GM19372 (cell line): ENCODE results near the gene TCTN1.
"Not testable (repeated sequence)": the region's sequence is repeated elsewhere in the genome, so short reads cannot be mapped to it uniquely, and the experiment has no call there.

ENCODE experiments used
- ATAC-seq: cut with Tn5 transposase; IDR thresholded peaks from one replicate; pipeline ENCODE4 v1.9.1; 2021; ENCODE audit warnings: mild to moderate bottlenecking, low read depth, moderate library complexity; ENCODE audit not compliant: unreplicated experiment

TCTN1 gene

DNA sequence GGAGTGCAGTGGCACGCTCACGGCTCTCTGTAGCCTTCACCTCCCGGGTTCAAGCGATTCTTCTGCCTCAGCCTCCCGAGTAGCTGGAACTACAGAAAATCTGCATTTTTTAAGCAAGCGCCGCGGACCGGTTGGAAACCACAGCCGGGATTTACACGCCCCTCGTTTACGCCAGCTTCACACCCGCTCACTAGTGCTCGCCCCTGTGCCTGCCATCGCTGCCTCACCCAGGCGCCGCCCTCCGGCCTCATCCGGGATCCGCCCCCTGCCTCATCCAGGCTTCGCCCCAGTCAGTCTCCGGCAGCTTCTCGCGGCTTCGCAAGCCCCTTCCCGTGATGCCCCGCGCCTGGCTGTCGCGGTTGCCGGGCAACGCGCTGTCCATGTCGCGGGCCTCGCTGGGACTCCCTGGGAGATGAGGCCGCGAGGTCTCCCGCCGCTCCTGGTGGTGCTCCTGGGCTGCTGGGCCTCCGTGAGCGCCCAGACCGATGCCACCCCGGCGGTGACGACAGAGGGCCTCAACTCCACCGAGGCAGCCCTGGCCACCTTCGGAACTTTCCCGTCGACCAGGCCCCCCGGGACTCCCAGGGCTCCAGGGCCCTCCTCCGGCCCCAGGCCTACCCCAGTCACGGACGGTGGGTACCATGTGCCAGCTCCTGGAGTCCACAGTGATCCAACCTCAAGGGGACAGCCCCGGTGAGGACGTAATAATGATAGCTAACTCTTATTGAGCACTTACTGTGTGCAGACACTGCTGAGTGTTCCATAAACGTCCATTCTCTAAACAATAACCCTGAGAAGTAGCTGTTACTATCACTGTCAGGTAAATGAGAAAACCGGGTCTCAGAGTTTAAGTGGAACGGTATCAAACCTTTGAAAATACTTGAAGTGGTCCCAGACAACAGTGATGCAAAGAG, at the start of gene TCTN1:
TCTN1 (plus strand) TSS at position 359 of the 914 bp plus-strand sequence; CDS start at position 413, 54 bp downstream.
- ATAC-seq: peak; percentile 93

- no peak for ATAC-seq
Measured at GRCh38 chr12:110564471-110564991, 49.4 kb upstream of the TCTN1 start.

GRCh38 chr12:110565894-110566871, 47.7 kb upstream of the TCTN1 start:
- no peak for ATAC-seq

DNA sequence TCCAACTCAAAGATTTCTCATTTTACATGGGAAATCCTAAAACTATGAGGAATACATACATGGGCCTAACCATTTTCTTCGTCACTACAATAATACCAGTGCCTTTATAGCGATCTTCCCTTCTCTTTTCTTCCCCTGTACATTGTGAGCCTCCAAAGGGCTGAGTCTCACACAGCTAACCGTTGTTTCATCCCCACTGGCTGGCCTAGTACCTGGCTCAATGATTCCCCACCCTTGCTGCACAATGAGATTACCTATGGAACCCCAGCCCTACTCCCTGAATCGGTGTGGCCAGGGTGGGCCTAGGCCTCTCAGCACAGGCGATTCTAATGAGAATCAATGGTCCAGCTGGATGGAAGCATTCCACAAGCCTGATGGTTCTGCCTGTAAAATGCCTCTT, 46.9 kb upstream of the TCTN1 start:
- ATAC-seq: no peak

- no peak for ATAC-seq
Measured at GRCh38 chr12:110568752-110569151, 45.2 kb upstream of the TCTN1 start.

DNA sequence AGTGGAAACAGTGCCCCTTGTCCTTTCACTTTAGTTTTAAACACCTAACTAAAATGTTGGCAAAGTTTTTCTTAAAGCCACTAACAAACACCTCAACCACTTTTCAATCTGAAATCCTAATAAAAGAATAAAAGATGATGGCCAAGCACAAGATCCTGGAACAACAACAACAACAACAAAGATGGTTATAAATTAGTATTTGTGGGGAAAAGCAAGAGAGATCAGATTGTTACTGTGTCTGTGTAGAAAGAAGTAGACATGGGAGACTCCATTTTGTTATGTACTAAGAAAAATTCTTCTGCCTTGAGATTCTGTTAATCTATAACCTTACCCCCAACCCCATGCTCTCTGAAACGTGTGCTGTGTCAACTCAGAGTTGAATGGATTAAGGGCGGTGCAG, 44.1 kb upstream of the TCTN1 start:
- ATAC-seq: not testable (repeated sequence)

- not testable (repeated sequence) for ATAC-seq
Measured at GRCh38 chr12:110570798-110571197, 43.1 kb upstream of the TCTN1 start.

DNA sequence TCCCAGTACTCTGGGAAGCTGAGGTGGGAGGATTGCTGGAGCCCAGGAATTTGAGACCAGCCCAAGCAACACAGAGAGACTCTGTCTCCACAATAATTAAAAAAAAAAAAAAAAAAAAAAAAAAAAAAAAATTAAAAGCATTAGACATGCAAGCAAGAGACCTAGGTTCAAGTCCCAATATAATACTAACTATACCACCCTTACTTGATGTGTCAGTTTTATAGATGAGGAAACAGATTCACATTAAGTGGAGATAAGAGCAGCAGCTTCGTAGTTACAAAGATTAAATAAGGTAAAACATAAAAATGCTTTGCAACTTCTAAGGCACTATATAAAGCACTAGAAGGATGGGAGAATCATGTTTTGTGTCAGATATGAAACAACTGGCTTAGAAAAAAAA, 39.9 kb upstream of the TCTN1 start:
- no peak for ATAC-seq

GRCh38 chr12:110574717-110575230, 39.2 kb upstream of the TCTN1 start:
- not testable (repeated sequence) for ATAC-seq

DNA sequence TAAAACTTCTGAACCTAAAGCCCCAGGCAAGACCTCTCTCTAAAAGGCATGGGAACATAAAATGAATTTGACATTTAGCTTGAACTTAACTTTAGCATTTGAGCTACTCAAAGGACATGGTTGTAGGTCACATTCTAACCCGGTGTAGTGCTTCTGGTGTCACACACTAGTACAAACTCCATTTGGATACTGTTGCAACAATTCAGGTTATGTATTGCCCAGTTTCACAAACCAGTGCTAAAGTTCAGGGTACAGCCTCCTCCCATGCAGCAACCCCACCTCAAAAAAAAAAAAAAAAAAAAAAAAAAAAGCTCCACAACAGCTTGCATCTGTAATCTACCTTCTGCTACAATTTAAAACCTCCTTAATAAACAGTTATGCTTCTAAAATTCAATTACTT, 38.6 kb upstream of the TCTN1 start:
- ATAC-seq: no peak

DNA sequence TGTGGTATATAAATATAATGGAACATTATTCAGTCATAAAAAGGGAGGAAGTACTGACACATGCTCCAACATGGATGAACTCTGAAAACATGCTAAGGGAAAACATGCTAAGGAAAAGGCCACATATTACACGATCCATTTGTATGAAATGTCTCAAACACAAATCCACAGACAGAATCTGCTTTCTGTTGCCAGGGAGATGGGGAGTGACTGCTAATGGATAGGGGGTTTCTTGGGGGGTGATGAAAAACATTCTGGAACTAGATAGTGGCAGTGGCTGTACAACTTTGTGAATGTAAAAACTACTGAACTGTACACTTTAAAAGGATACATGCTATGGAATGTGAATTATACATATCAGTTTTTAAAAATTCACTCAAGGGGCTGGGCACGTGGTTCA, 37.4 kb upstream of the TCTN1 start:
- no peak for ATAC-seq

GRCh38 chr12:110577864-110578693, 35.9 kb upstream of the TCTN1 start:
- no peak for ATAC-seq

DNA sequence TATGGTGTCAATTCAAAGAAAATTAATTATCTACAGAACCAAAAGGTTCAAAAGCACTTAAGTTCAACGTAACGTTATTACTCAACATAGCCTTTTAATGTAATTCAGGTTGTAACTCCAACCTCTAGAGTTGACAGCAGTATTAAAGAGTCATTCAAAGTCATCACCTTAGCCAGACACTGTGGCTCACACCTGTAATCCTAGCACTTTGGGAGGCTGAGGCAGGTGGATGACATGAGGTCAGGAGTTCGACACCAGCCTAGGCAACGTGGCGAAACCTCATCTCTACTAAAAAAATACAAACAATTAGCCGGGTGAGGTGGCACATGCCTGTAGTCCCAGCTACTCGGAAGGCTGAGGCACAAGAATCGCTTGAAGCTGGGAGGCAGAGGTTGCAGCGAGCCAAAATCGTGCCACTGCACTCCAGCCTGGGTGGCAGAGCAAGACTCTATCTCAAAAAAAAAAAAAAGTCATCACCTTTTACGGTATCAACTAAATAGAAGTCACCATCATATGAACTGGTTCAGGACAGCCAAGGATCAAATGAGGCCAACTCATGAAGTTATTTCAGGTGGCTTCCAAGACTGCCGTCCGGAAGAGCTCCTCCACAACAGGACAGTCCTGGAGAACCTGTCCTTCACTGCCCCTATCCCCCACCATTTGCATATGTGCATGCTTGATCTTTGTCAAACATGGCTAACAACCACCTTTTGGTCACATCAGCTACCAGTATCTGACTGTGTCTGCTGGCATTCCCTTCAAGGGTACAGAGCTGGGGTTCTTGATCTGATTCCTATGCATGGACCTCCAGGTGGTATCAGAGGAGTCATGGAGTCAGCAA, 35.0 kb upstream of the TCTN1 start:
- no peak for ATAC-seq

DNA sequence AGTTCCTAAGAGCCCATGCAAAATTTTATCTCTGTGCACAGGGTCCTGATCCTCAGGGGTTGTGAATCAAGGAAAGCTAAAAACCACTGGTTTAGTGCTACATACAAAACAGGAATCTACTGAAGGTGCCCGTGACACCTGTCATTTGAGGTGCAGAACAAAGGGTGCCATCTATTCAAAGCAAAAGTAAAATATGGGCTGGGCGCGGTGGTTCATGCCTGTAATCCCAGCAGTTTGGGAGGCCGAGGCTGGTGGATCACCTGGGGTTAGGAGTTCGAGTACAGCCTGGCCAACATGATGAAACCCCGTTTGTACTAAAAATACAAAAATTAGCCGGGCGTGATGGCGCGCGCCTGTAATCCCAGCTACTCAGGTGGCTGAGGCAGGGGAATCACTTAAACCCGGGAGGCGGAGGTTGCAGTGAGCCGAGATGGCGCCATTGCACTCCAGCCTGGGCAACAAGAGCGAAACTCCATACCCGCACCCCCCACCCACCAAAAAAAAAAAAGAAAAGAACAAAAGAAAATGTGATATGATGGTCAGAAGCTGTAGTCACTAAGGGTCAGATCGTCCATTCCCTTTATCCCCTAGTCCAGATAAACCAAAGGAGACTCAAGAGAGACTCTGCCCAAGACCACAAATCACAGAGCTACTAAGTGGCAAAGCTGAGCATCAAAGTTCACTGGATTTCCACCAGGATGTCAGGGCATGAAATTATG, 34.2 kb upstream of the TCTN1 start:
- ATAC-seq: no peak

DNA sequence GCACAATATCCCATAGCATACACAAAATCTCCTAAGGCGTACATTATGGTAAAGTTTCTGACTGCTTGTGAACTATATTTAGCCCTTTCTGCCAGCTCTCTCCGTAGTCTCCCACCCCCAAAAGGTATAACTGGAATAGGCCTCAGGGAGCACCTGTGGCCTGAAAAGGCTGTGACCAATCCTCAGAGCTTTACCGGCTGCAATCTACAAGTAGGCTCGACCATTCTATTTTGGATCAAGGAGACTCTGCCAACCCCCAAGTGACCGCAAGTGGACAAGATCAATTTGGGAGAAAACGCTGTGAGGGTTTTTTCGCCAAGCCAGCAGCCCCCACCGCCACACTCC, 32.0 kb upstream of the TCTN1 start:
- ATAC-seq: no peak

GRCh38 chr12:110582276-110583136, 31.4 kb upstream of the TCTN1 start:
- ATAC-seq: peak; percentile 32
